ENCODE data around the gene TBX4. TPM values are rescaled to one million over a fixed set of nuclear protein-coding genes. Genes with fewer than 3 reads are reported as not detected.

The TBX4 gene
- polyA plus RNA-seq, 3 donors: not detected

DNA sequence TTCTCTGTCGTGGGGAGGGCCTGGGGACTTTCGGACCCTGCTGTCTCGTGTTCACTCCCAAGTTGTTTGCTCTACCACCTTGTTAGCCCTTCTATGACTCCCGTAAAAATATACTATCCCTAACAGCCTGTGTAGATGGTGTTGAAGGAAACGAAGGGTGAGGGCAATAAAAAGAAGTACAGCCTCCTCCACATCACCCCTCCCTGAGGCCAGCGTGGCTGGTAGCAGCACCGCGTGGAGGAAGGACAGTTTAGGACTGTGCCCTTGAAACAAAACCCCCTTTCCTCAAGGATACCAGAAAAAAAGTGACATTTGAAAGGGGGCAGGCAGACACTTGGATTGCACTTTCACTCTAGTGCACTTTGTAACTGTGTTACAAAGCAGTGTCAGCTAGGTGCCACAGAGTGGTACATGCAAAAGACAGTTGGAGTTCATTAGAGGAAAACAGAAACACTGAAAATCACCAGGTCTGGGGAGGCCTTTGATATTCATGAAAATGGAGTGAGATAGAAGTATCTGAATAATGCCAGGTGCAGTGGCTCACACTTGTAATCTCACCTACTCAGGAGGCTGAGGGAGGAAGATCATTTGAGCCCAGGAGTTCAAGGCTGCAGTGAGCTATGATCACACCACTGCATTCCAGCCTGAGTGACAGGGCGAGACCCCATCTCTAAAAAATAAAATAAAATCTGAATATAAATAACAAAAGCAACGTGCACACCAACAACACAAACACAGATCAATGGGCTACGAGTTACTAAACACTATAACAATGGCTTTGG is 53.8 kb downstream of the TBX4 start:
- H3K4me1 ChIP-seq (ENCODE audit: control insufficient read depth in 1 of 2, insufficient read depth in 2 of 2, low read length in 2 of 2): no peaks in the 10 kb centered on the region
- no peak overlapping the region for H3K9ac ChIP-seq (ENCODE audit: insufficient read depth, low read length, poor library complexity, severe bottlenecking)
- H2AFZ ChIP-seq (ENCODE audit: insufficient read depth, low read depth, low read length, poor library complexity, severe bottlenecking): no peak overlapping the region

GRCh38 chr17:61507383-61508066 is 55.3 kb downstream of the TBX4 start:
- peaks cover 2% of the 10 kb centered on the region in 2 donors for H3K27me3 ChIP-seq (ENCODE audit: control insufficient read depth in 2 of 2, insufficient read depth in 2 of 2, low read length in 2 of 2)
- peaks cover 7 to 17% (median 9%) of the 10 kb centered on the region in 3 donors for H3K27me3 Mint-ChIP-seq (ENCODE audit: low read depth in 3 of 3)
- no peak overlapping the region for H3K9ac ChIP-seq (ENCODE audit: insufficient read depth, low read length, poor library complexity, severe bottlenecking)
- H3K4me3 Mint-ChIP-seq: no peak overlapping the region
- no peaks in the 10 kb centered on the region for H3K4me1 ChIP-seq (ENCODE audit: control insufficient read depth in 1 of 2, insufficient read depth in 2 of 2, low read length in 2 of 2)
- H3K4me2 ChIP-seq (replicated peaks; ENCODE audit: extremely low read depth, low read length, poor library complexity, severe bottlenecking): no peak overlapping the region
- intact Hi-C loops (cut with micrococcal nuclease): no loop called here
- H3K9me3 Mint-ChIP-seq: no peaks in the 10 kb centered on the region
- no peaks in the 10 kb centered on the region for H3K9me3 ChIP-seq (replicated peaks in 1 of 2; ENCODE audit: control insufficient read depth in 1 of 2, insufficient read depth in 1 of 2, low read length in 2 of 2)
- H3K4me1 Mint-ChIP-seq: no peaks in the 10 kb centered on the region
- TF ChIP-seq, protein P1, sequence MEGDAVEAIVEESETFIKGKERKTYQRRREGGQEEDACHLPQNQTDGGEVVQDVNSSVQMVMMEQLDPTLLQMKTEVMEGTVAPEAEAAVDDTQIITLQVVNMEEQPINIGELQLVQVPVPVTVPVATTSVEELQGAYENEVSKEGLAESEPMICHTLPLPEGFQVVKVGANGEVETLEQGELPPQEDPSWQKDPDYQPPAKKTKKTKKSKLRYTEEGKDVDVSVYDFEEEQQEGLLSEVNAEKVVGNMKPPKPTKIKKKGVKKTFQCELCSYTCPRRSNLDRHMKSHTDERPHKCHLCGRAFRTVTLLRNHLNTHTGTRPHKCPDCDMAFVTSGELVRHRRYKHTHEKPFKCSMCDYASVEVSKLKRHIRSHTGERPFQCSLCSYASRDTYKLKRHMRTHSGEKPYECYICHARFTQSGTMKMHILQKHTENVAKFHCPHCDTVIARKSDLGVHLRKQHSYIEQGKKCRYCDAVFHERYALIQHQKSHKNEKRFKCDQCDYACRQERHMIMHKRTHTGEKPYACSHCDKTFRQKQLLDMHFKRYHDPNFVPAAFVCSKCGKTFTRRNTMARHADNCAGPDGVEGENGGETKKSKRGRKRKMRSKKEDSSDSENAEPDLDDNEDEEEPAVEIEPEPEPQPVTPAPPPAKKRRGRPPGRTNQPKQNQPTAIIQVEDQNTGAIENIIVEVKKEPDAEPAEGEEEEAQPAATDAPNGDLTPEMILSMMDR (IDR thresholded peaks at IDR 0.05): no peak
- 100% methylated on average over 1 of the region's 9 CpGs for WGBS (ENCODE audit: insufficient coverage)
- no peak overlapping the region for H3K27ac Mint-ChIP-seq
- no peaks in the 10 kb centered on the region for H3K79me2 ChIP-seq (ENCODE audit: insufficient read depth, low read length)
- H3K36me3 ChIP-seq (replicated peaks in 1 of 2; ENCODE audit: control insufficient read depth in 1 of 2, insufficient read depth in 2 of 2, low read length in 2 of 2): no peaks in the 10 kb centered on the region
- no peak for DNase-seq
- H4K20me1 ChIP-seq (ENCODE audit: insufficient read depth, low read length): no peaks in the 10 kb centered on the region
- H3K36me3 Mint-ChIP-seq: no peaks in the 10 kb centered on the region
- H3K4me3 ChIP-seq (replicated peaks in 1 of 3; ENCODE audit: low read depth in 2 of 3, low read length in 3 of 3): no peak overlapping the region
- no peak overlapping the region for H2AFZ ChIP-seq (ENCODE audit: insufficient read depth, low read depth, low read length, poor library complexity, severe bottlenecking)
- H3K27ac ChIP-seq (ENCODE audit: low read depth in 1 of 2, low read length in 2 of 2): no peak overlapping the region

More for the DNA sequence above, 53.8 kb downstream of the TBX4 start:
- H3K4me2 ChIP-seq (replicated peaks; ENCODE audit: extremely low read depth, low read length, poor library complexity, severe bottlenecking): no peak overlapping the region
- H3K4me3 Mint-ChIP-seq: peak overlapping the region in 1 of 2 donors; percentile 44
- TF ChIP-seq, protein P1 (IDR thresholded peaks at IDR 0.05): no peak
- no peaks in the 10 kb centered on the region for H3K9me3 ChIP-seq (replicated peaks in 1 of 2; ENCODE audit: control insufficient read depth in 1 of 2, insufficient read depth in 1 of 2, low read length in 2 of 2)
- no peaks in the 10 kb centered on the region for H3K36me3 Mint-ChIP-seq
- WGBS (ENCODE audit: insufficient coverage): no CpG with 5 or more reads among the region's 11 CpGs
- no peaks in the 10 kb centered on the region for H4K20me1 ChIP-seq (ENCODE audit: insufficient read depth, low read length)
- no peaks in the 10 kb centered on the region for H3K9me3 Mint-ChIP-seq
- no peaks in the 10 kb centered on the region for H3K4me1 Mint-ChIP-seq
- no peak overlapping the region for H3K27ac Mint-ChIP-seq
- H3K27ac ChIP-seq (ENCODE audit: low read depth in 1 of 2, low read length in 2 of 2): no peak overlapping the region
- H3K27me3 ChIP-seq (ENCODE audit: control insufficient read depth in 2 of 2, insufficient read depth in 2 of 2, low read length in 2 of 2): peaks cover 2% of the 10 kb centered on the region in 2 donors
- H3K79me2 ChIP-seq (ENCODE audit: insufficient read depth, low read length): no peaks in the 10 kb centered on the region
- peaks cover 6 to 17% (median 12%) of the 10 kb centered on the region in 3 donors for H3K27me3 Mint-ChIP-seq (ENCODE audit: low read depth in 3 of 3)
- no peaks in the 10 kb centered on the region for H3K36me3 ChIP-seq (replicated peaks in 1 of 2; ENCODE audit: control insufficient read depth in 1 of 2, insufficient read depth in 2 of 2, low read length in 2 of 2)
- no peak for DNase-seq
- no peak overlapping the region for H3K4me3 ChIP-seq (replicated peaks in 1 of 3; ENCODE audit: low read depth in 2 of 3, low read length in 3 of 3)
- intact Hi-C loops (cut with micrococcal nuclease): no loop called here
